GM19463 (cell line): Measurements from ENCODE around the gene ATF7.
A peak's percentile ranks its signal among the peaks of the same experiment; 100 is the strongest.
"Not testable (repeated sequence)": the region's sequence is repeated elsewhere in the genome, so short reads cannot be mapped to it uniquely, and the experiment has no call there.

Experiments used
- ATAC-seq: cut with Tn5 transposase; IDR thresholded peaks from one replicate; pipeline ENCODE4 v1.9.1; 2021; ENCODE audit warnings: mild to moderate bottlenecking, moderate library complexity; ENCODE audit not compliant: unreplicated experiment

ATF7 gene

DNA sequence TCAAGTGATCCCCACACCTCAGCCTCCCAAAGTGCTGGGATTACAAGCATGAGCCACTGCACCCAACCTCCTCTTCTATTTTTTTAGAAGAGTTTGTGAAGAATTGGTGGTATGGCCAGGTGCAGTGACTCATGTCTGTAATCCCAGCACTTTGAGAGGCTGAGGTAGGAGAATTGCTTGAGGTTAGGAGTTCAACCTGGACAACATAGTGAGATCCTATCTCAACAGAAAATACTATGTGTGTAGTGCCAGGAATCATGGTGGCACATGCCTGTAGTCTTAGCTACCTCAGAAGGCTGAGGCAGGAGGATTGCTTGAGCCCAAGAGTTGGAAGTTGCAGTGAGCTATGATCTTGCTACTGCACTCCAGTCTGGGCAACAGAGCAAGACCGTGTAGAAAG, 5.5 kb upstream of the ATF7 start:
- no peak for ATAC-seq

DNA sequence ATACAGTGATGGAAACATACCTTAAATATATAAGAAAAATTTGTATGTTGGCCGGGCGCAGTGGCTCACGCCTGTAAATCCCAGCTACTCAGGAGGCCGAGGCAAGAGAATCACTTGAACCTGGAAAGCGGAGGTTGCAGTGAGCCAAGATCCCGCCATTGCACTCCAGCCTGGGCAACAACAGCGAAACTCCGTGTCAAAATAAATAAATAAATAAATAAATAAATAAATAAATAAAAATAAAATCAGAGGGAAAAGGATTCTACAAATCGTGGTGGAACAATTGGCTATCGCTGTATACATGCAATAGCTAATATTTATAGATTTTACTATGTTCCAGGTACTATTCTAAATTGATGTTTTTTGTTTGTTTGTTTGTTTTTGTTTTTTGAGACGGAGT, 1.7 kb upstream of the ATF7 start:
- no peak for ATAC-seq

GRCh38 chr12:53626702-53627169, 554 bp upstream of the ATF7 start:
- peak; percentile 6 for ATAC-seq

GRCh38 chr12:53625373-53625945, 723 bp downstream of the ATF7 start:
- ATAC-seq: no peak

GRCh38 chr12:53624956-53625355, 1.2 kb downstream of the ATF7 start:
- no peak for ATAC-seq

GRCh38 chr12:53624458-53624857, 1.7 kb downstream of the ATF7 start:
- ATAC-seq: no peak

DNA sequence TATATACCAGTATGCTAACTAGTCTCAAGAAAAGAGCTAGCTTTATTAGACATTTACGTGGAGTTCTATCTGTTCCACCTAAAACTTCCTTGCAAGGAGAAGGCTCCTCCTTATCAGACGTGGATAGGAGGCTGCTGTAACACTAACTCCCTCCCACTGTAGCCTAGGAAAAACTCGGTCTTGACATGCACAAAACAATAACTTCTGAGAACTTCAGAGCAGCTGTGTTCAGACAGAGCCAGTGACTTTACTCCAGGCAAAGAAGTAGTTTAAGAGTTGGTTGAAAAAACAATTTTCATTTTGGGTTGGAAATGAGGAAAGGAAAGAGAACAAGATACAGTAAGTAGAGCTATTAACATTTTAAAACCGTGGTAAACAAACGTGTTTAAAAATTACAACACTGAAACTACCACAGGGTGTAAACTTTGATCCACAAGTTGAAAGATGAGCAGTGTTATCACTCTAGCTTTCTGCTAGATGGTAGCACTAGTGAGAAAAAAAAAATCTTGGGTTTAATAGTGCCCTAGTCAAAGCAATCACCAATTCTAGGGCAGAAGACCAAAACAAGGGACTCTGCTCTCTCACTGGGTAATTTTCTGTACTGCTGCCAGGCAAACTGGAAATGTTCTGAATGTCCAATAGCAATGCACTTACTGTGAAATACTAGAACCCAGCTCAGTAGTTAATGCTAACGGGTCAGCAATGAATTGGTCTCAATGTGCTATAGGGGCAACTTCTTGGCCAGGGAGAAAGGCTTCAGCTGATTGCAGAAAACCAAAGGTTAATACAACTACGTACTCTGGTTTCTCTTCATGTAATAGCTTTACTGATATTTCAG, 2.4 kb downstream of the ATF7 start:
- no peak for ATAC-seq

- ATAC-seq: no peak
These were observed 3.5 kb downstream of the ATF7 start for GRCh38 chr12:53622724-53623123.

DNA sequence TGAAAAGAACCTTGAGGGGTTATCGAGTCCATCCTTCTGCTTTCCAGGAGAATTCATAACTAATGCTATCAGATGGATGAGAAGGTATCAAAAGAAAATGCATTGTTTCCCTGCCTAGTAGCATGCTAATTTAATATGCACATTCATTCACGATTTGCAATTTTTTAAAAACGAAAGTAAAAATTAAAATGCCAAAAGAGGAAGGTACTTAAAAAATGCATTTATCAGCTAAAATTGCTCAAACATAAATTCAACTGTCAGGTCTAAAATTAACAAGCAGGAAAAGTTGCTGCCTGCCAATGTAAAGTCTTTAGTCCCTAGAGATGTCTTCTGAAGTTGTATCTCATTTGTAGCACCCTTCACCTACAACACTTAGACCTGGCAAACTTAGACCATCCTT, 7.9 kb downstream of the ATF7 start:
- ATAC-seq: no peak

- no peak for ATAC-seq
These were observed 8.5 kb downstream of the ATF7 start for GRCh38 chr12:53617700-53618099.

GRCh38 chr12:53616950-53617349, 9.2 kb downstream of the ATF7 start:
- no peak for ATAC-seq

GRCh38 chr12:53613821-53614220, 12.4 kb downstream of the ATF7 start:
- no peak for ATAC-seq

DNA sequence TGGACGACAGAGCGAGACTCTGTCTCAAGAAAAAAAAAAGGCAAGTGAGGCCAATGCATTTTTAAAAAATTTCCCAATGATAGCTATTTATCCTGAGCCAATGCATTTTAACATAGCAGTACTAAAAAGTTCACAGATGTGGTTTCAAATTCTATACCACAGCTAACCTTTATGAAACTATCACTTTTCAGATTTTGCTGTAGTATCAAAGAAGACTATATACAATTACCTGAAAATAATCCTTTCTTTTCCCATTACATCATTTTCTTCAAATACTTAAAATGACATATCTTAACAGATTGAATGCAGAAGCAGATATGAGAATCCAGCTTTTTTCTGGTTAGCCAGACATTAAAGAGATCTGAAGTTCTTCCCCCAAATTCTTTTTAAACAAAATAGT, 13.2 kb downstream of the ATF7 start:
- ATAC-seq: no peak

DNA sequence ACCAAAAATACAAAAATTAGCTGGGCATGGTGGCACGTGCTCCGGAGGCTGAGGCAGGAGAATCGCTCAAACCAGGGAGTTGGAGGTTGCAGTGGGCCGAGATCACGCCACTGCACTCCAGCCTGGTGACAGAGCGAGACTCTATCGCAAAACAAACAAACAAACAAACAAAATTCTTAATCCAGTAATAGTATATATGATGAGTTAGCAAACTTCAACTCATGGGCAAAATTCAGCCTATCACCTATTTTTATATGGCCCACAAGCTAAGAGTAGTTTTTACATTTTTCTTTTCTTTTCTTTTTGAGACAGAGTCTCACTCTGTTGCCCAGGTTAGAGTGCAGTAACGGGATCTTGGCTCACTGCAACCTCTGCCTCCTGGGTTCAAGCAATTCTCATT, 14.9 kb downstream of the ATF7 start:
- ATAC-seq: no peak

DNA sequence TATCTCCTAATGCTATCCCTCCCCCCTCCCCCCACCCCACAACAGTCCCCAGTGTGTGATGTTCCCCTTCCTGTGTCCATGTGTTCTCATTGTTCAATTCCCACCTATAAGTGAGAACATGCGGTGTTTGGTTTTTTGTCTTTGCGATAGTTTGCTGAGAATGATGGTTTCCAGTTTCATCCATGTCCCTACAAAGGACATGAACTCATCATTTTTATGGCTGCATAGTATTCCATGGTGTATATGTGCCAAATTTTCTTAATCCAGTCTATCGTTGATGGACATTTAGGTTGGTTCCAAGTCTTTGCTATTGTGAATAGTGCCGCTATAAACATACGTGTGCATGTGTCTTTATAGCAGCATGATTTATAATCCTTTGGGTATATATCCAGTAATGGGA, 19.5 kb downstream of the ATF7 start:
- ATAC-seq: not testable (repeated sequence)

DNA sequence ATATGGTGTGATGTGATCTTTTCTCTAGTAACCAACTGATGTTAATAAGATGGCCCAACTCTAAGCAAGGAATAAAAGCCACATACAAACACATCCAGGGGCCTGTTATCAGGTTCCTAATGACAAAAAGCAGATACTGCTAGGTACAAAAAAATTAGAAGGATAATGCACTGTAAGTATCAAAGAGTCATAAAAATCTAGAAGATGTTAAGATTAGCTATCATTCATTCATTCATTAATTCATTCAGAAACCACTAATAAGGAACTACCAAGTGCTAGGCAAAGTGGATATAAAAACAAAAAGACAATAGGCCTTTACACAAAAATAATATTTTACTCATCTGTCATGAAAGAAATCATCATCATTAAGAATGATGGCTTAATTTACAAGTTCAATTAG, 21.6 kb downstream of the ATF7 start:
- no peak for ATAC-seq

- ATAC-seq: no peak
These were observed 22.4 kb downstream of the ATF7 start for GRCh38 chr12:53603804-53604203.

- no peak for ATAC-seq
These were observed 23.0 kb downstream of the ATF7 start for GRCh38 chr12:53603196-53603595.

GRCh38 chr12:53602176-53602864, 23.9 kb downstream of the ATF7 start:
- no peak for ATAC-seq

GRCh38 chr12:53601296-53601847, 24.8 kb downstream of the ATF7 start:
- no peak for ATAC-seq

DNA sequence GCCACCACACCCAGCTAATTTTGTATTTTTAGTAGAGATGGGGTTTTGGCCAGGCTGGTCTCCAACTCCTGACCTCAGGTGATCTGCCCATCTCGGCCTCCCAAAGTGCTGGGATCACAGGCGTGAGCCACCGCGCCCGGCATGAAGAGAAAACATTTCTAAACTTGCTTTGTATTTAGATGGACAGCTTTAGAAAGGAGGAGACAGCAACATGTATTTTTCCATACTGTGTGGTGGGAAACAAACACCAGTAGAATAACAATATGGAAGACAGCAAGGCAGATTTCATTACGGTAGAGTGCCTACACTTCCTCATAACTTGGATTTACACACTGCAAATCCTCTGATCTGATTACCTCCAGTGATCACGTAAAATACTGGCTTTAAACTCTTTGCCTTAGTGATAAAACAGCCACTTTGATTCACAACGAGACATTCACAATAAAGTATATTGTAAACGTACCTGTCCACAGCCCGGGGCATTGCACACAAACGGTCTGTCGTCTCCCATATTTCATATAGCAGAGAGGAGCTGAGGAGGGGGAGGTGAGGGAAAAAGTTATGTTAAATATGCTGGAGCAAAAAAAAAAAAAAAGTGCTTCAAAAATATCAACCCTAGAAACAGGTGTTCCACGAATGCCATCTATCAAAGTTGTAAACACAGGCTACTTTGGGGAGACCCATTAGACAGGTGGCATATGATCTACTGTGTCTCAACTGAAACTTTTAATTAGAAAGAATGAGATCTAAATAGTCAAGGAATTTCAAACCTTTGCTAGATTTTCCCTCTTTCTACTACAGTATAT, 25.5 kb downstream of the ATF7 start:
- no peak for ATAC-seq
